ENCODE results near the gene EPC1. TPM values are rescaled to one million over a fixed set of nuclear protein-coding genes. Genes with fewer than 3 reads are reported as not detected.

Gene EPC1
- total and polyA plus RNA-seq, 10 of the 15 experiments (the other 5 are each of a cell fraction or from before 2014, with no cell fraction given), result 6.8 to 59.2 (median 19.4) TPM

Small RNA genes within 50 kb of the gene (small RNA-seq; reads per million reads assigned to genes)
- gene RNU6-1244P, result not detected

Other genes starting within 250 kb of the EPC1 start
- 3.5 and 4.5 TPM in 2 replicates for gene CCDC7, start 99.0 kb upstream of the EPC1 start, total RNA-seq (2014; rRNA removed)
- 5.6 and 8.8 TPM in 2 replicates for gene CCDC7, start 99.0 kb upstream of the EPC1 start, total RNA-seq (2014; rRNA removed; fragmentation: Illumina TruSeq; extraction: Trizol)
- gene CCDC7, start 99.0 kb upstream of the EPC1 start, total RNA-seq (2021), result 4.0 and 7.3 TPM in 2 replicates
- 3.2 and 7.6 TPM in 2 replicates for gene CCDC7, start 99.0 kb upstream of the EPC1 start, polyA plus RNA-seq (2011; rRNA removed)
- 2.3 and 2.5 TPM in 2 replicates for gene CCDC7, start 99.0 kb upstream of the EPC1 start, polyA plus RNA-seq (2014; fragmentation: Illumina TruSeq; extraction: Trizol)
- 1 to 10 TPM; 2.1 to 3.3 TPM for gene CCDC7, start 99.0 kb upstream of the EPC1 start, polyA plus RNA-seq (2014; fragmentation: Nextera tagmentation; extraction: Ambion mirVana)
- 1.8 and 2.3 TPM in 2 replicates for gene CCDC7, start 99.0 kb upstream of the EPC1 start, polyA plus RNA-seq (2014; rRNA removed)
- gene CCDC7, start 99.0 kb upstream of the EPC1 start, polyA plus RNA-seq (2016; fragmentation: Nextera tagmentation; extraction: Ambion mirVana), result 1 to 10 TPM; 3.9 to 4.0 TPM

All from GM12878 (cell line).